NCI-H1092 (cell line): ENCODE results near the gene TTC7B.
"Not testable (repeated sequence)": the region's sequence is repeated elsewhere in the genome, so short reads cannot be mapped to it uniquely, and the experiment has no call there.

Source experiments
- DNase-seq: peaks from one replicate; lab custom pipeline; 2025; lab: John Stamatoyannopoulos, UW

TTC7B gene

DNA sequence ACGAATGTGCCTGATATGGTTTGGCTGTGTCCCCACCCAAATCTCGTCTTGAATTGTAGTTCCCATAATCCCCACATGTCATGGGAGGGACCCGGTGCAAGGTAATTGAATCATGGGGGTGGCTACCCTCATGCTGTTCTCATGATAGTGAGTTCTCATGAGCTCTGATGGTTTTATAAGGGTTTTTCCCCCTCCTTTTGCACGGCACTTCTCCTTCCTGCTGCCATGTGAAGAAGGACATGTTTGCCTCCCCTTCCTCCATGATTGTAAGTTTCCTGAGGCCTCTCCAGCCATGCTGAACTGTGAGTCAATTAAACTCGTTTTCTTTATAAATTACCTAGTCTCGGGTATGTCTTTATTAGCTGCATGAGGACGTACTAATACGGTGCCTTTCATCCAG lies 289.7 kb downstream of the TTC7B start:
- DNase-seq: not testable (repeated sequence)

DNA sequence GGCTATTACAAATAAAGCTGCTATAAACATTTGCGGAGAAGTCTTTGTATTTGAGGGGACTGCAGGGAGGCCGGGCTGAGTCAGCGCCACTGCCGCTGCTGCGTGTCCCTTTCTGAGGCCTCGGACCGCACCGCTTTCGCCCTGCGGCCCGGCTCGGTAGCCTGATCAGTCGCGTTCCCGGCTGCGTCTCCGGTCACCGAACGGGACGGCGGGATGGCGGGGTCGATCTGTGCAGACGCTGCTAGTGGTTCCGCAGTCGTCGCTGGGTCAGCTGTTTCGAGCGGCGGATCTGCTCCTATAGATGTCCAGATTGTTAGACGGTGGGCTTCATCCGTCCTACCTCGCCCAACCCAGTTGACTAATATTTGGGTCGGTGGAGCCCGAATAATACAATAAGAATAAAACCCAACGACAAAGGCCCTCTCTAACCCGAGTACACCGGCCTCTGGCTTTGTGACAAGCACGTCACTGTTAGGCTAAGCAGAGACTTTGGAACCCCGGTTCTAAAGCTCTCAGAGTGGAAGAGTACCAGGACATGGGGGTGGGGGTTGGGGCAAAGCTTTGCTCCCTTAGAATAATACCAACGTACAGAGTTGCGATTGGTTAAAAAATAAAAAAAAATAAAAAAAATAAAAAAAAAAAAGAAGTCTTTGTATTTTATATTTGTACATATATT lies 290.7 kb downstream of the TTC7B start:
- DNase-seq: not testable (repeated sequence)

GRCh38 chr14:90523961-90524875 lies 292.0 kb downstream of the TTC7B start:
- no peak for DNase-seq

- no peak for DNase-seq
Measured at GRCh38 chr14:90523544-90523943, 292.7 kb downstream of the TTC7B start.

- peak; percentile 92 for DNase-seq
Measured at GRCh38 chr14:90522571-90523191, 293.5 kb downstream of the TTC7B start.

- DNase-seq: no peak
Measured at GRCh38 chr14:90521930-90522483, 294.2 kb downstream of the TTC7B start.

GRCh38 chr14:90521084-90521929 lies 294.9 kb downstream of the TTC7B start:
- DNase-seq: no peak

DNA sequence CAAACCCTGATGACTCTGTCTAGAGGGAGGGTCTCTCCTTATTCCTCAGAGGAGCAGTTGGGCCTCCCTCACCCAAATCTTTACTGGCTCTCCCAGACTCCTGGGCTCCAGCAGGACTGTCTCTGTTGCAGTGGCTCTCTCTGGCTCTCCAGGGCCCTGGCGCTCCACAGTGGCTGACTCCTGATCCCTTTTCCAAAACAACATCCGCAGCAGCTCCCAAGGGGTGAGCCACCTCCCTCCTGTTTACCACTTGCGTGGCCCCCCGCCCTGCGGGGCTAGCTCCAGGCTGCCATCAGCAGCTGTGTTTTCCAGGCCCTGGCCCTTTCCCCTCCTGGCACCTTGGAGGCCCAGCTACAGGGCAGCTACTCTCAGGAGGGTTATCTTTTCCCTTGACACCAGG lies 295.9 kb downstream of the TTC7B start:
- no peak for DNase-seq

- no peak for DNase-seq
Measured at GRCh38 chr14:90519262-90519920, 296.8 kb downstream of the TTC7B start.

- DNase-seq: no peak
Measured at GRCh38 chr14:90518941-90519256, 297.3 kb downstream of the TTC7B start.

DNA sequence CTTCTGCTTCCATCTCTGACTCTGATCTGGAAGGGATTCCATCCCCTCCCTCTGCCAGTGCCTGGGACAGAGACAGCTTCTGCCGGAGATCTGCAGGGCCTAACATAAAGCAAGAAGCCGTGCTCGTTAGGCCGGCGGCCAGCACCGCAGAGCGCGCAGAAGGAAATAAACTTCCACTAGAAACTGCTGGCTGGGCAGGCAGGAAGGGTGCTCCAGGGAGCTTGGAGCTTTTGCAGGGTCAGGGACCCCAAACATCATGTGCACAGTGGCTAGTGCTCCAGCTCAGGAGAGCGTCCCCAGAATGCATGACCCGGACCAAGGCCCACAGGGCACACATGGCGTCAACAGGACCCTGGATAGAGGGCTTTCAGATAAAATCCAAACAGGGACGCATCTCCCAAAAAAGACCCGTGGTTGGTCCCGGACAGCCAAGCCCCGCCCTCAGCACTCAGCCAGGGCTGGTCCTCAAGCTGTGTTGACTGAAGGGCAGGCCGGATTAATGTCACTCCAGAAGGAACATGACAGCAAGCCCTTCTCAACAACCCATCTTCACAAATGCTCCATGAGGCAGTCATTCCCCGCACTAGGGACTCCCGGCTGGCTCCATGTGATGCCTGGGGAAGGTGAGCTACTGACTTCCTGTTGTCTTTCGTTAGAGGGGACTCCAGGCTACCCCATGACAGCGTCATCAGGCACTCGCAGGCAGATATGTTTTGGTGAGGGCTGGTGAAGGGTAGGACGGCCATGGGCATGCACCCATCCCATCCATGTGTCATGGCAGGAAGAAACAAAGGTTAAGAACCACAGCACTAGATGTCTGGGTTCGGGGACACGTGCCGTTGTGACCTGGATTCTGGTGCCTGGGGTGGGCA lies 297.9 kb downstream of the TTC7B start:
- no peak for DNase-seq

GRCh38 chr14:90517076-90517841 lies 299.0 kb downstream of the TTC7B start:
- DNase-seq: no peak

GRCh38 chr14:90514566-90514965 lies 301.7 kb downstream of the TTC7B start:
- no peak for DNase-seq

DNA sequence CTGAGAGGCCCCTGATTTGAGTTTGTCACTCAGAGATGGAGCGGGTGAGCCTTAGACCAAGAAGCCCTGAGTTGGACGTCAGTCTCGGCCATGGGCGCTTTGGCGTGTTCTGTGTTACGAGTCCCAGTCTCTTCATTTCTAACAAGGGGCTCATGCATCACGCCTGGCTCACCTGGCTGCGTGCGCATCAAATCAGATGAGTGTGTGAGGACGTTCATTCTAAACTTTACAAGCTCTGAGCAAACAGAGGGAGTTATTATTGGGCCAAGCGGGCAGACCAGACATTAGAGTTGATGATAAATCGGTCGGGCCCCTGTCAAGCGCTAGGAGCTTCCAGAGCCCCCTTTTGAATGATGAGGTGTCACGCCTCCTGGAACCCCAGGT lies 302.2 kb downstream of the TTC7B start:
- DNase-seq: peak; percentile 74

- DNase-seq: peak; percentile 98
Measured at GRCh38 chr14:90513161-90514014, 302.8 kb downstream of the TTC7B start.

DNA sequence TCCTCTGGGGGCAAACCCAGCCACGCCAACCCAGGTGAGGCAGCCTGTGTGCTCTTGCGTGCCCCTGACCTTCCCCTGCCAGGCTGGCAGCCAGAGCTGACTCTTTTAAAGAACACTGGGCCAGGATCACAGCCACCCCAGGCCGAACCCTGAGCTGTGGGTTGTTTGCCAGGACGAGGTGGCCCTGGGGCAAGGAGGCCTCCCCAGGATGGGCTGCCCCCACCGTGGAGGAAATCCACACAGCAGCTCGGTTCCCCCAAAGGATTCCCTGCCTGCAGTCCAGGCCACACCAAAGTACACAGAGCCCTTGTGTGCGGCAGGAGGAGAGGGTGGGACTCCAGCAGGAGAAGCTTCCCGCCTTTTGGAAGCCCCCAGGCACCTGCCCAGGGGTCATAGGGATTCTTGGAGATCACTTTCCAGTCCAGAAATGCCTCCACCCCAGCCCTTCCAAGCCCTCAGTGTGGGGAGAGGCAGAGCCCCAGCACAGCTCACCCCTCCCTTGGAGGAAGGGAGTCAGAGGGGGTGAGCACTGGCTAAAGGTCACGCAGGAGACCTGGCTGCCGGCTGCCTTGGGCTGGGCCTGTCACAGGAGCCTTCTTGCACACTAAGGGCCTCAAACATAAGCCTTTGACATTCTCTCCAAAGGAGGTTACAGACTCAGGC lies 303.8 kb downstream of the TTC7B start:
- DNase-seq: no peak

DNA sequence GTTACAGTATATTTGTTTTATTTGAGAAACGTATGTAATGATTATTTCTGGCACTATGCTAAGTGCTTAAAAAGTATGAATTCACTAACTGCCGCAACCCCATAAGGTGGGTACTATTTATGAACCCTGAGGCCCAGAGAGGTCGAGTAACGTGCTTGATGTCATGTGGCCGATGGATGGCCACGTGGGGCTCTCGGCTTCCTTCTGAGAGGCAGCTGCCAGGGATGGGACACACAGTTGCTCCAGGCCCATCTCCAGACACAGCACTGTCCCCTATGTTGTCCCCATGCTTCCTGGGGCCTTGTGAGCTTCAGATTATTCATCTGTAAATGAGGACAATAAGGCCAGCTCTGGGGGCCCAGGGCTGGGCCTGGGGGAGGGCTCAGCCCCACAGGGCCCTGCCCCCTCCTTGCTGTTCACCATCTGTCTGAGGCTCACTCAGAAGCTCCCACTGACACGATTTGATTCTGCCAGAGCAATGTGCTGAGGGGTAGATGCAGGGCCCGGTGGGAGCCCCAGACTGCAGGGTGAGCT lies 304.4 kb downstream of the TTC7B start:
- no peak for DNase-seq

DNA sequence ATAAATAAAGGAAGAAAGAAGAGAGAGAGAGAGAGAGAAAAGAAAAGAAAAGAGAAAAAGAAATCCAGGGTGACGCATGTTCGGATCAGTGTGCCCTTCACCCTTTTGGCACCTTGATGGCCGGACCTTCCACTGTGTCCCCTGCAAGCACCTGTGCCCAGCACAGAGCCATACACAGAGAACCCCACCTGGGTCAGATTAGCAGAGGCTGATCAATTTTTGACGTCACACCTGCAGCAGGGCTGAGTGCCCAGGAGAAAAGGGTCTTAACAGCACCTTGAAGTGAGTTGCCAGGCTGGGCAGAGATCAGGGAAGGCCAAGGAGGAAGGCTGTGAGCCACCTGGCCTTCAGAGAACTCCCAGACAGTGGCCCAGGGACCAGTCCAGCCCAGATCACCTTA lies 305.0 kb downstream of the TTC7B start:
- no peak for DNase-seq
